ENCODE results near the gene XPNPEP1. TPM values are rescaled to one million over a fixed set of nuclear protein-coding genes. Genes with fewer than 3 reads are reported as not detected.

The XPNPEP1 gene
- polyA plus RNA-seq, 1 donor from 2014 or later = 96.3 TPM

DNA sequence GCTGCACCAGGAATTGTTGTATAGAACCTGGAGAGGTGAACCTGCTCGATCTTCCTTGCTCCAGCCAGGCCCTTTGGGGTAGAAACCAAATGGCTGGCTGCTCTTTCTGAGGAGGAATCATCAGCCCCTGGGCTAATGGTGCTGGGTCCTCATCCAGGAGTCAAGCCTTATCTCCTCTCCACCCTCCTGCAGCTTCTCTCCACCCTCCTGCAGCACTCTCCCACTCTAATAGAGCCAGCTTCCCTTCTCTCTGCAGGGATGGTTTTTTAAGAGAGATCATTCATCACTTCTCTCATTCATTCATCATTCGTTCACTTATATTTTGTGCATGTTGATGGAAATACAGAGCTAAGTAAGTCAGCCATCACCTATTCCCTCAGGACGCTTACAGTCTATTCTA, 103.5 kb downstream of the XPNPEP1 start:
- H3F3A ChIP-seq (ENCODE audit: insufficient read depth, low read length, poor library complexity, severe bottlenecking) = no peaks in the 10 kb centered on the region
- H3K9me2 ChIP-seq (ENCODE audit: insufficient read depth, low read length) = no peaks in the 10 kb centered on the region
- H2AFZ ChIP-seq (ENCODE audit: low read depth, low read length) = no peak overlapping the region
- no peaks in the 10 kb centered on the region for H3K79me2 ChIP-seq (replicated peaks; ENCODE audit: insufficient read depth, low read length)
- no peak overlapping the region for H3K4me2 ChIP-seq (ENCODE audit: low read length)
- no peaks in the 10 kb centered on the region for H4K20me1 ChIP-seq (ENCODE audit: insufficient read depth)
- no peaks in the 10 kb centered on the region for H3K9me3 ChIP-seq (ENCODE audit: low read length)
- no peak for TF ChIP-seq MXI1 (conservative IDR thresholded peaks at IDR 0.05; ENCODE audit: poor library complexity, severe bottlenecking)
- TF ChIP-seq, protein P1, sequence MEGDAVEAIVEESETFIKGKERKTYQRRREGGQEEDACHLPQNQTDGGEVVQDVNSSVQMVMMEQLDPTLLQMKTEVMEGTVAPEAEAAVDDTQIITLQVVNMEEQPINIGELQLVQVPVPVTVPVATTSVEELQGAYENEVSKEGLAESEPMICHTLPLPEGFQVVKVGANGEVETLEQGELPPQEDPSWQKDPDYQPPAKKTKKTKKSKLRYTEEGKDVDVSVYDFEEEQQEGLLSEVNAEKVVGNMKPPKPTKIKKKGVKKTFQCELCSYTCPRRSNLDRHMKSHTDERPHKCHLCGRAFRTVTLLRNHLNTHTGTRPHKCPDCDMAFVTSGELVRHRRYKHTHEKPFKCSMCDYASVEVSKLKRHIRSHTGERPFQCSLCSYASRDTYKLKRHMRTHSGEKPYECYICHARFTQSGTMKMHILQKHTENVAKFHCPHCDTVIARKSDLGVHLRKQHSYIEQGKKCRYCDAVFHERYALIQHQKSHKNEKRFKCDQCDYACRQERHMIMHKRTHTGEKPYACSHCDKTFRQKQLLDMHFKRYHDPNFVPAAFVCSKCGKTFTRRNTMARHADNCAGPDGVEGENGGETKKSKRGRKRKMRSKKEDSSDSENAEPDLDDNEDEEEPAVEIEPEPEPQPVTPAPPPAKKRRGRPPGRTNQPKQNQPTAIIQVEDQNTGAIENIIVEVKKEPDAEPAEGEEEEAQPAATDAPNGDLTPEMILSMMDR (IDR thresholded peaks at IDR 0.05; ENCODE audit: poor library complexity, severe bottlenecking) = no peak
- H3K4me3 ChIP-seq (ENCODE audit: low read length) = no peak overlapping the region
- no peaks in the 10 kb centered on the region for H3K27me3 ChIP-seq (ENCODE audit: insufficient read depth, low read depth, low read length)
- no peaks in the 10 kb centered on the region for H3K36me3 ChIP-seq (ENCODE audit: insufficient read depth, low read length)
- H3K9ac ChIP-seq (ENCODE audit: low read length) = no peak overlapping the region
- no peak overlapping the region for H3K27ac ChIP-seq (ENCODE audit: low read length)

Small RNA genes within 50 kb of the gene (small RNA-seq; reads per million reads assigned to genes)
- 0 to 4.4 (median 0.26) reads per million in 3 experiments for gene RNU4-5P

Other genes starting within 250 kb of the XPNPEP1 start
- gene ADD3, start 84.5 kb upstream of the XPNPEP1 start, polyA plus RNA-seq = 29.7 and 40.6 TPM in 2 replicates

All from neural cell (in vitro differentiated cells).